HG03520 (cell line): ENCODE data around the gene ITGA2.
A peak's percentile ranks its signal among the peaks of the same experiment; 100 is the strongest.

Experiments used
- ATAC-seq: cut with Tn5 transposase; IDR thresholded peaks from one replicate; pipeline ENCODE4 v1.9.1; 2021; ENCODE audit warnings: mild to moderate bottlenecking, moderate library complexity; ENCODE audit not compliant: unreplicated experiment

Gene ITGA2

DNA sequence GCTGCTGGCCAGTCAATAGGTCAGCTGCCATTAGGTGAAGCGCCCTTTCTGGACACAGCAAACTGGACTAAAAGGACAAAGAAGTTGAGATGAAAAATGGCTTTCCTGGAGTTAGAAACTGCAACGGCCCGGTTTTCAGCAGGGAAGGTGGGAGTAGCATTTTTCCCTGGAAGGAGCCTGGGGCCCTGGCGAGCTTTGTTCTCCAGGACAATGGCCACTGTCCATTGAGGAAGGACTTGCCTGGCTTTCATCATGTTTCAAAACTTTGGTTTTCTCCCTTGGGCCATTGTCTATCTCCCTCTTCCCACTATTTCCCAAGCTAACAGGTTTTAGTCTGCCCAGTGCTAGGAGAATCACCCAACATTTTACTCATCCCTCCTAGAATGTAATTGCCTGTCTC lies 64.2 kb downstream of the ITGA2 start:
- no peak for ATAC-seq

- no peak for ATAC-seq
These were observed 66.2 kb downstream of the ITGA2 start for GRCh38 chr5:53055365-53055764.

DNA sequence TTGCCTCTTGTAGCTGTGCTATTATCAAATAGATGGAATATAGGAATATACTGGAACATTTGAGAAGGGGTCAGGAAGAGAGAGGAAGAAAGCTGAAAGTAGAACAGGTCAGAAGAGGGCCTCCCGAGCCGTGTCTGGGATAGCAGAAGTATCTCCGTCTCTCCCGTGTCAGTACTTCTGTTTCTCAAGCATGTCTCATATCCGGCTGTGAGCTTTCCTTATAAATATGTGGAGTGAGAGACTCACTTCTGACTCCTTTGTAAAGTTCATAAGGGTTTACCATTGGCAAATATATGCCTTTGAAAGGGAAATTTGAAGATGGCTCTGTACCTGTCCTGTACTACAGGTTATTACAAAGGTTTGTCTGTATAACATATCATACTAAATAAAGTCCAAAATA lies 70.1 kb downstream of the ITGA2 start:
- ATAC-seq, result no peak

DNA sequence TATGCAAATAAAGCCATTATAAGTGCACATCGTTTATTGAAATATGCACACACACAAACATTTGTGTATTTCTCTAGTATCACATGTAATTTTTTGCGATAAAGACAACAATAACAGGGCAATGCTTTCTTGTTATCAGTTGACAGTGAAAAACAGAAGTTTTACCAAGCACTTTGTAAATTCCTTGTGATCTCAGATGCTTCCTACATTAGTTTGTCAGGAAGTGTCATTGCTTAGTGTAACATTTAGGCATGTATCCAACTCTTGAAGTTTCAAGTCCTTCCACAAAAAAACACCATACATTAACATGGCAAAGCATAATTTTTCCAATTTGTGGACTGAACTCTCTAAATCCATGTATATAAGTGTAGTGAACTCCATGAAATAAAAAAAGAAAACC lies 74.0 kb downstream of the ITGA2 start:
- ATAC-seq, result no peak

DNA sequence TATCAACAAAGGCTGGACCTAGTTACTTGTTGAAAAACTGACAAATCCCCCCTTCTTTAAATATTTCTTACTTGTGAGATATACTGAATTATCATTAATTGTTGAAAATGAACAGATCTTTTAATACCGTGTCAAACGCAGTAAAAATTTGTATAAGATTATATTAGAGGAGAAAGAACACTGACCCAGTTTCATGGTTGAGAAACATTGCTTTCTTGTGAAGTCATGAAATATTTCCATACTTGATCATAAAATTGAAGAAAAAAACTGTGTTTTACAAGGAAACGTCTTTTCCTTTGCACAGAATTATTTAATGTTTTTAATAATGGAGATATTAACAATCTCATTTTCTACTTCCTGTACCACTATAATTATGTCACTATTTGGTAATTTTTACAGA lies 74.6 kb downstream of the ITGA2 start:
- ATAC-seq, result no peak

DNA sequence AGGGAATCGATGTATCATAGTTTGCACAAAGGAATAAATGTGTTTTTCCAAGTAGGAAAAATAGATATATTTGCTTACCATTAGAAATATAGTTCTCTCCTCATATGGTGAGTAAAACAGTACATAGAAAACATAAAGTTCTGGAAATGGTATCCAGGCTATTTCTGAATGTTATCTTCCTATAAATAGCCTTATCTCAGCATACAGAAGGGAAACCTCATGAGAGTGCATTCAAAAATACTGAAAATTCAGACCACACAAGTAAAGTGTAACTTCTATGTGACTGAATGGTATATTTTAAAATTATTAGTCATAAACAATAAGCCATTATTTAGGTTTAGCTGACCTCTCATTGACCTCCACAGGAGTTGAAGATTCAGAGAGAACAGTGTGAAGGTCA lies 76.9 kb downstream of the ITGA2 start:
- ATAC-seq, result no peak

- no peak for ATAC-seq
These were observed 78.5 kb downstream of the ITGA2 start for GRCh38 chr5:53067641-53068040.

- no peak for ATAC-seq
These were observed 79.2 kb downstream of the ITGA2 start for GRCh38 chr5:53068291-53068836.

- ATAC-seq, result no peak
These were observed 80.5 kb downstream of the ITGA2 start for GRCh38 chr5:53069626-53070025.

GRCh38 chr5:53071298-53071697 lies 82.1 kb downstream of the ITGA2 start:
- ATAC-seq, result no peak

DNA sequence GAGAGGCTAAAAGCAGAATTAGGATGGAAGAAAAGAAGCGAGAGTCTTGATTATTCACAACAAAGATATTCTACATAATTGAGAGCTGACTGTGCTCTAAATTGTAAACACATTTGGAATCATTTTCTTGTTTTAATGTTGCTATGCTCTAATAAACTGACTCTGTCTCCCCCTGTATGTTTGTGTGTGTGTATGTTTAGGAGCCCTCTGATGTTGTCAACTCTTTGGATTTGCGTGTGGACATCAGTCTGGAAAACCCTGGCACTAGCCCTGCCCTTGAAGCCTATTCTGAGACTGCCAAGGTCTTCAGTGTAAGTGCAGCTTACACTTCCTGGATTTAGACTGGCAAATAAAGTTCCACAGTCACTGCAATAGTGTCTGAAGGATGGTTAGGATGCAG lies 82.6 kb downstream of the ITGA2 start:
- no peak for ATAC-seq

- no peak for ATAC-seq
These were observed 84.2 kb downstream of the ITGA2 start for GRCh38 chr5:53073348-53073747.

- no peak for ATAC-seq
These were observed 86.9 kb downstream of the ITGA2 start for GRCh38 chr5:53076014-53076583.

- ATAC-seq, result no peak
These were observed 91.1 kb downstream of the ITGA2 start for GRCh38 chr5:53080271-53080670.

- no peak for ATAC-seq
These were observed 94.8 kb downstream of the ITGA2 start for GRCh38 chr5:53083927-53084326.

DNA sequence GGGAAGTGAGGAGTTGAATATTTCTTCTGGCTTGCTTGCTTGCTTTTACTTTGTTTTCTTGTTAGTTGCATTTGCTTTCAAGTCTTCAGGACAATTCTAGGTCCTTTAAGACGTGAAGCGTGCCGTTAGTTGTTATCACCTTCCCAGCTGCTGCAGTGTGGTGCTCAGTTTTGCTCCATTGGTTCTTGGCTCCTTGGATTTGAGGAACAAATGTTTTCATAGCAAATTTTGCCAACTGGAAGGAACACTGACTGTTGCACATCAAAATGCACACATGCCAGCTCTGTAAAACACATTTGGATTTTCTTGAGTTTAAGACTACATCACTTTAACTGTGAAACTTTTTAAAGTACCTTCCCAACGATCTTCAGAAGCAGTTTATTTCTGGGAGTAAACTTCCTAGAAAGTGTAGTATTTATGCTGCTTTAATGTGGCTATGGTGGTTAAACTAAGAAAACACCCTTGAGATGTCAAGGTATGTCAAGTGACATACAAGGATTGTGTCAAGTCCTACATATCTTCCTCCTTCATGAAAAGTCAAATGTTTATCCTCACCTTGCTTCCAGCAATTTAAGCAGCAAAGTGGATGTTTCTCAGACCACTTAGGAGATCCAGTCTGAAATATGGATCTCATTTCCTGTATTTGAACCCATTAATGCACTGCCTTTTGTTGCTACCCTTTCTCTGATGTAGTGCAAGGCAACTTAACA lies 95.5 kb downstream of the ITGA2 start:
- no peak for ATAC-seq

GRCh38 chr5:53087171-53087570 lies 98.0 kb downstream of the ITGA2 start:
- ATAC-seq, result no peak

DNA sequence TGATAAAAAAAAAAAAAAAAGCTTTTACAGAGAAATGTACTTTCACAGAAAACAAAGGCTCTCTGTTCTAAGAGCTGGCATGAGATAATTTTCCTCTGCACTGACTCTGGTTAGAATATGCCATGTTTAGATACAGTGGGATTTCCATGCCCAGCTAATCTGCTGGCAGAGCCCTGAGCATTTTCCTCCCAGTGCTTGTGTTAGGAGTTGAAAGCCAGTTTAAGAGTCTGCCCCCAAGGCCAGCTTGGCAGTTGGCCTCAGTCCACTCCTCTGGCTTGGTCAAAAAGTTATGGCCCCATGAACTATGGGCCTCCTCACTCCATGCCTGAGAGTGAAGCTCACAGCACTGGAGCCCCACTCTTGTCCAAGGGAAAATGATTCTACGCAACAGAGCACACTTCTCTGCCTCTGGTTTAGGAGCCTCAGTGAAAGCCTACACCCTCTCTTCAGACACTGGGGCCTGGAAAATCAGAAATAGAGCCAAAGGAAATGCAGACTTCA lies 98.5 kb downstream of the ITGA2 start:
- ATAC-seq, result no peak

GRCh38 chr5:53089481-53089991 lies 100.4 kb downstream of the ITGA2 start:
- ATAC-seq, result peak; percentile 80

DNA sequence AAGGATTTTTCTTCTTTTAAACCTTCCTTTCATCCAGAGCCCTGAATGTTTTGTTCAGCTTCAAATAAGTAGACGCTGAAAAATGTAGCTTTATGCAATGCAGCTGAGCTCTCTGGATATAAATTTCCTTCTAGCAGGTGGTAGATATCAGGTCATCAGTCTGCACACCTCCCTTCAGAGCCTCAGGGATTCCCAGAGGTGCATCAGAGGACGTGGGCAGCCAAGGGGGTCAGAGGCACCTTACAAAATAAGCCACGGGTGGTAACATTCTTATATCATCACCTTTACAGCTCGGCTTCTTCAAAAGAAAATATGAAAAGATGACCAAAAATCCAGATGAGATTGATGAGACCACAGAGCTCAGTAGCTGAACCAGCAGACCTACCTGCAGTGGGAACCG lies 101.1 kb downstream of the ITGA2 start:
- ATAC-seq, result no peak

- ATAC-seq, result no peak
These were observed 102.1 kb downstream of the ITGA2 start for GRCh38 chr5:53091289-53091688.

DNA sequence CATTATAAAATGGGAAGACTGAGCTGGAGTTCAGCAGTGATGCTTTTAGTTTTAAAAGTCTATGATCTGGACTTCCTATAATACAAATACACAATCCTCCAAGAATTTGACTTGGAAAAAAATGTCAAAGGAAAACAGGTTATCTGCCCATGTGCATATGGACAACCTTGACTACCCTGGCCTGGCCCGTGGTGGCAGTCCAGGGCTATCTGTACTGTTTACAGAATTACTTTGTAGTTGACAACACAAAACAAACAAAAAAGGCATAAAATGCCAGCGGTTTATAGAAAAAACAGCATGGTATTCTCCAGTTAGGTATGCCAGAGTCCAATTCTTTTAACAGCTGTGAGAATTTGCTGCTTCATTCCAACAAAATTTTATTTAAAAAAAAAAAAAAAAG lies 103.1 kb downstream of the ITGA2 start:
- no peak for ATAC-seq
